Thoracic aorta (tissue), 2 donors: ENCODE data around the gene GRIP2. TPM values are rescaled to one million over a fixed set of nuclear protein-coding genes. Genes with fewer than 3 reads are reported as not detected.

ENCODE experiments used
- ATAC-seq: fragments of 150-250 bp; one replicate; pipeline ENCODE4 v1.8.0; 2017; ENCODE audit warnings: low read depth; ENCODE audit not compliant: insufficient number of reproducible peaks, low FRiP score
- DNase-seq: peaks from one replicate; pipeline ENCODE4 v3.0.0-alpha.2; 2020; ENCODE audit warnings: low spot score
- H3K27ac ChIP-seq, 2 donors: fragments of 200-600 bp; sonication (generic); 1 replicate in 1 of 2; 2 replicates in 1 of 2; pipeline ENCODE4 v1.5.1; 2016; ENCODE audit warnings: mild to moderate bottlenecking in 2 of 2, moderate library complexity in 2 of 2
- H3K27me3 ChIP-seq: fragments of 200-600 bp; sonication (generic); replicated peaks from 2 replicates; pipeline ENCODE4 v1.6.0; 2016; ENCODE audit warnings: mild to moderate bottlenecking; ENCODE audit not compliant: insufficient read depth
- H3K36me3 ChIP-seq: fragments of 200-600 bp; sonication (generic); one replicate; pipeline ENCODE4 v1.5.1; 2016
- H3K4me1 ChIP-seq, 2 donors: fragments of 200-600 bp; sonication (generic); 1 replicate in 1 of 2; 2 replicates in 1 of 2; pipeline versions ENCODE4 v1.5.1 to v1.6.0; 2016; ENCODE audit warnings: low read depth in 2 of 2, mild to moderate bottlenecking in 1 of 2; ENCODE audit not compliant: control insufficient read depth in 1 of 2
- H3K4me3 ChIP-seq: fragments of 200-600 bp; sonication (generic); 2 replicates; pipeline ENCODE4 v1.5.1; 2016; ENCODE audit warnings: mild to moderate bottlenecking
- H3K9me3 ChIP-seq: fragments of 200-600 bp; sonication (generic); 2 replicates; pipeline ENCODE4 v1.5.1; 2016
- CTCF ChIP-seq: fragments of 200-600 bp; sonication (generic); IDR thresholded peaks from one replicate; pipeline ENCODE4 v1.5.1; 2019; ENCODE audit warnings: antibody characterized with exemption
- total RNA-seq, 2 donors: library from RNA; depleted of rRNA; stranded (reverse); fragments of >200 nt; gene quantifications; one replicate each; pipeline versions ENCODE4 v1.1.0 to v1.2.3, GENCODE V29; 2016

The GRIP2 gene
- total RNA-seq, 2 donors from 2014 or later = 1.5 to 4.2 TPM

- ATAC-seq = no peak
- Histone ChIP-seq H3K36me3 (no peaks in the 10 kb centered on the region), H3K4me3 (no peak overlapping the region), H3K27ac (no peak overlapping the region), H3K4me1 (peaks cover 0 to 21% of the 10 kb centered on the region in 2 donors), H3K27me3 (no peaks in the 10 kb centered on the region), H3K9me3 (no peaks in the 10 kb centered on the region)
- TF ChIP-seq CTCF = no peak
- no peak for DNase-seq
These were observed 3.9 kb downstream of the GRIP2 start for GRCh38 chr3:14536055-14536815.

GRCh38 chr3:14535616-14536015, 4.5 kb downstream of the GRIP2 start:
- no peaks in the 10 kb centered on the region for H3K27me3 ChIP-seq
- H3K4me3 ChIP-seq = no peak overlapping the region
- peaks cover 0 to 18% of the 10 kb centered on the region in 2 donors for H3K4me1 ChIP-seq
- H3K27ac ChIP-seq = no peak overlapping the region
- H3K9me3 ChIP-seq = no peaks in the 10 kb centered on the region
- no peaks in the 10 kb centered on the region for H3K36me3 ChIP-seq
- TF ChIP-seq CTCF = no peak
- ATAC-seq (no peak), DNase-seq (no peak)

- Histone ChIP-seq H3K27ac (no peak overlapping the region), H3K9me3 (no peaks in the 10 kb centered on the region), H3K4me3 (peak overlapping the region; percentile 42), H3K27me3 (no peaks in the 10 kb centered on the region), H3K4me1 (peaks cover 0 to 16% of the 10 kb centered on the region in 2 donors), H3K36me3 (no peaks in the 10 kb centered on the region)
- ATAC-seq (no peak), DNase-seq (no peak)
- no peak for TF ChIP-seq CTCF
These were observed 5.5 kb downstream of the GRIP2 start for GRCh38 chr3:14534516-14535191.

GRCh38 chr3:14533457-14533958, 6.6 kb downstream of the GRIP2 start:
- peaks cover 0 to 16% of the 10 kb centered on the region in 2 donors for H3K4me1 ChIP-seq
- H3K4me3 ChIP-seq = no peak overlapping the region
- no peaks in the 10 kb centered on the region for H3K36me3 ChIP-seq
- H3K9me3 ChIP-seq = no peaks in the 10 kb centered on the region
- no peaks in the 10 kb centered on the region for H3K27me3 ChIP-seq
- H3K27ac ChIP-seq = no peak overlapping the region
- TF ChIP-seq CTCF = no peak
- ATAC-seq = no peak
- DNase-seq = no peak

- Histone ChIP-seq H3K9me3 (no peaks in the 10 kb centered on the region), H3K27me3 (no peaks in the 10 kb centered on the region), H3K36me3 (no peaks in the 10 kb centered on the region), H3K4me1 (peaks cover 0 to 16% of the 10 kb centered on the region in 2 donors), H3K27ac (no peak overlapping the region), H3K4me3 (no peak overlapping the region)
- no peak for TF ChIP-seq CTCF
- DNase-seq = no peak
- no peak for ATAC-seq
These were observed 7.3 kb downstream of the GRIP2 start for GRCh38 chr3:14532691-14533456.
